IMR-90 (cell line): ENCODE data around the gene SNX22. TPM values are rescaled to one million over a fixed set of nuclear protein-coding genes. Genes with fewer than 3 reads are reported as not detected.

Experiments used
- ATAC-seq: fragments of 200-7000 bp; cut with Tn5 transposase; 2 replicates; pipeline ENCODE4 v1.9.1; 2020; ENCODE audit warnings: low read depth, mild to moderate bottlenecking, moderate library complexity
- Bru-seq: library from RNA; stranded (reverse); fragments of 400-500 nt; gene quantifications from one replicate; lab custom pipeline; 2021; lab: Mats Ljungman, UMichigan
- BruChase-seq, 2 experiments: library from RNA; stranded (reverse); fragments of 400-500 nt; gene quantifications; one replicate each; lab custom pipeline; 2021; lab: Mats Ljungman, UMichigan
- BruUV-seq: library from RNA; stranded (reverse); fragments of 400-500 nt; replicated peaks from 2 replicates; lab custom pipeline; 2021; lab: Mats Ljungman, UMichigan
- CTCF ChIA-PET: fragments of 300-600 bp; formaldehyde crosslinking; extraction: SDS; loops from one replicate; lab custom pipeline; 2021; ENCODE audit warnings: antibody characterized with exemption; lab: Yijun Ruan, JAX
- POLR2A ChIA-PET: fragments of 300-600 bp; sonication (Branson Sonifier 250); formaldehyde crosslinking; loops from one replicate; lab custom pipeline; 2022; ENCODE audit warnings: antibody characterized with exemption; ENCODE audit not compliant: unreplicated experiment; lab: Charles Lee
- DNase-seq: peaks from one replicate; pipeline ENCODE4 v3.0.0; 2013
- H2AFZ ChIP-seq: replicated peaks from 2 replicates; pipeline ENCODE3; 2013; ENCODE audit warnings: low read length, mild to moderate bottlenecking; ENCODE audit not compliant: poor library complexity
- H2AK5ac ChIP-seq: 2 replicates; pipeline ENCODE4 v1.6.1; 2013; ENCODE audit warnings: low read depth, low read length, inconsistent platforms
- H2AK9ac ChIP-seq: replicated peaks from 2 replicates; pipeline ENCODE3; 2013; ENCODE audit warnings: mild to moderate bottlenecking, low read depth, low read length, moderate library complexity; ENCODE audit not compliant: poor library complexity
- H2BK120ac ChIP-seq: 2 replicates; pipeline ENCODE4 v1.6.1; 2013; ENCODE audit warnings: low read depth, low read length, inconsistent platforms
- H2BK15ac ChIP-seq: 3 replicates; pipeline ENCODE4 v1.6.1; 2013; ENCODE audit warnings: low read depth, low read length, inconsistent platforms
- H2BK20ac ChIP-seq: 2 replicates; pipeline ENCODE4 v1.6.1; 2013; ENCODE audit warnings: low read depth, mild to moderate bottlenecking, inconsistent platforms, low read length, moderate library complexity
- H2BK5ac ChIP-seq: 2 replicates; pipeline ENCODE4 v1.6.1; 2013; ENCODE audit warnings: mild to moderate bottlenecking, low read depth, low read length, inconsistent platforms; ENCODE audit not compliant: poor library complexity, severe bottlenecking
- H3K14ac ChIP-seq: replicated peaks from 2 replicates; pipeline ENCODE4 v1.6.1; 2013; ENCODE audit warnings: low read depth, low read length, inconsistent platforms
- H3K18ac ChIP-seq: 2 replicates; pipeline ENCODE4 v1.6.1; 2013; ENCODE audit warnings: low read depth, low read length, control low read depth
- H3K23ac ChIP-seq: 2 replicates; pipeline ENCODE4 v1.6.1; 2013; ENCODE audit warnings: low read depth, low read length, inconsistent platforms
- H3K27ac ChIP-seq: 2 replicates; pipeline ENCODE4 v1.5.1; 2013; ENCODE audit warnings: mild to moderate bottlenecking, control low read depth, low read length; ENCODE audit not compliant: insufficient read depth
- H3K27me3 ChIP-seq: 2 replicates; pipeline ENCODE4 v1.6.1; 2013; ENCODE audit warnings: low read length; ENCODE audit not compliant: control insufficient read depth, insufficient read depth
- H3K36me3 ChIP-seq: 2 replicates; pipeline ENCODE4 v1.6.1; 2013; ENCODE audit warnings: low read length, mixed read lengths; ENCODE audit not compliant: control insufficient read depth, insufficient read depth
- H3K4ac ChIP-seq: 2 replicates; pipeline ENCODE4 v1.6.1; 2013; ENCODE audit warnings: low read depth, low read length, inconsistent platforms
- H3K4me1 ChIP-seq: 2 replicates; pipeline ENCODE4 v1.6.1; 2013; ENCODE audit warnings: low read length, mixed read lengths; ENCODE audit not compliant: control insufficient read depth, insufficient read depth
- H3K4me2 ChIP-seq: 2 replicates; pipeline ENCODE4 v1.6.1; 2013; ENCODE audit warnings: low read depth, mild to moderate bottlenecking, control low read depth, low read length, moderate library complexity
- H3K4me3 ChIP-seq: 2 replicates; pipeline ENCODE4 v1.5.1; 2013; ENCODE audit warnings: low read depth, mild to moderate bottlenecking, control low read depth, low read length, moderate library complexity; ENCODE audit not compliant: insufficient read depth
- H3K56ac ChIP-seq: 2 replicates; pipeline ENCODE4 v1.6.1; 2013; ENCODE audit warnings: low read length, inconsistent platforms; ENCODE audit not compliant: insufficient read depth; ENCODE audit errors: extremely low read depth
- H3K79me1 ChIP-seq, 2 experiments: 2 replicates each; pipeline ENCODE4 v1.6.1; 2013; ENCODE audit warnings: low read length in 2 of 2, inconsistent platforms in 1 of 2, low read depth in 1 of 2
- H3K9ac ChIP-seq: 2 replicates; pipeline ENCODE4 v1.6.1; 2013; ENCODE audit warnings: low read depth, low read length, control low read depth
- H3K9me1 ChIP-seq: 2 replicates; pipeline ENCODE4 v1.6.1; 2013; ENCODE audit warnings: low read length, inconsistent platforms; ENCODE audit not compliant: insufficient read depth
- H3K9me3 ChIP-seq: 2 replicates; pipeline ENCODE4 v1.6.1; 2013; ENCODE audit warnings: low read length; ENCODE audit not compliant: control insufficient read depth, insufficient read depth
- H4K20me1 ChIP-seq: 2 replicates; pipeline ENCODE4 v1.6.1; 2013; ENCODE audit warnings: low read length, inconsistent platforms; ENCODE audit not compliant: insufficient read depth
- H4K5ac ChIP-seq: 2 replicates; pipeline ENCODE4 v1.6.1; 2013; ENCODE audit warnings: mild to moderate bottlenecking, low read depth, low read length, control low read depth
- H4K8ac ChIP-seq, 2 experiments: 2 replicates each; pipeline ENCODE4 v1.6.1; 2013; ENCODE audit warnings: low read depth in 2 of 2, low read length in 2 of 2, control low read depth in 1 of 2, inconsistent platforms in 1 of 2
- H4K91ac ChIP-seq: 2 replicates; pipeline ENCODE4 v1.6.1; 2013; ENCODE audit warnings: low read depth, low read length, inconsistent platforms; ENCODE audit not compliant: insufficient read depth
- CHD1 ChIP-seq: IDR thresholded peaks from 2 replicates; pipeline ENCODE4 v1.6.1; 2012; ENCODE audit warnings: low read depth, low read length, improper control_type of control experiment
- FOS ChIP-seq: fragments of 150-350 bp; IDR thresholded peaks from 2 replicates; pipeline ENCODE4 v1.6.1; 2016; ENCODE audit warnings: low read depth, low read length
- MAFK ChIP-seq: IDR thresholded peaks from 2 replicates; pipeline ENCODE4 v1.6.1; 2012; ENCODE audit warnings: low read depth, low read length, improper control_type of control experiment
- MAZ ChIP-seq: IDR thresholded peaks from 2 replicates; pipeline ENCODE4 v1.6.1; 2012; ENCODE audit warnings: low read depth, mild to moderate bottlenecking, low read length, improper control_type of control experiment, moderate library complexity, borderline replicate concordance
- MXI1 ChIP-seq: IDR thresholded peaks from 2 replicates; pipeline ENCODE4 v1.6.1; 2012; ENCODE audit warnings: low read depth, mild to moderate bottlenecking, low read length, moderate library complexity, borderline replicate concordance
- NFE2L2 ChIP-seq: fragments of 150-350 bp; IDR thresholded peaks from 2 replicates; pipeline ENCODE4 v1.6.1; 2016; ENCODE audit warnings: low read depth, mild to moderate bottlenecking, low read length
- POLR2A ChIP-seq: IDR thresholded peaks from 2 replicates; pipeline ENCODE4 v1.6.1; 2012; ENCODE audit warnings: mild to moderate bottlenecking, low read depth, low read length
- RAD21 ChIP-seq: IDR thresholded peaks from 2 replicates; pipeline ENCODE4 v1.6.1; 2012; ENCODE audit warnings: low read length, improper control_type of control experiment
- RCOR1 ChIP-seq: IDR thresholded peaks from 2 replicates; pipeline ENCODE4 v1.6.1; 2012; ENCODE audit warnings: mild to moderate bottlenecking, low read length, improper control_type of control experiment; ENCODE audit not compliant: insufficient replicate concordance
- USF2 ChIP-seq: fragments of 150-350 bp; IDR thresholded peaks from 2 replicates; pipeline ENCODE4 v1.6.1; 2017; ENCODE audit warnings: mild to moderate bottlenecking, antibody characterized with exemption, low read length, low read depth
- WGBS, 2 experiments: methylation state at CpG; one replicate each; pipeline versions ENCODE4 v1.1.5 to v1.1.7; 2013; ENCODE audit warnings: missing lambda C conversion rate in 2 of 2; ENCODE audit not compliant: insufficient read length in 1 of 2; ENCODE audit errors: extremely low coverage in 2 of 2; 5-methylcytosine and 5-hydroxymethylcytosine counted together
- dilution Hi-C: fragments of 300-500 bp; cut with HindIII; formaldehyde crosslinking; loops from one replicate; pipeline ENCODE4 v1.14.3; 2018; ENCODE audit warnings: low sequenced_read_pairs; ENCODE audit not compliant: unreplicated experiment
- in situ Hi-C: fragments of 300-500 bp; cut with MboI; formaldehyde crosslinking; loops from 3 replicates; pipeline ENCODE4 v1.14.3; 2019; ENCODE audit warnings: low sequenced_read_pairs, inconsistent platforms, mixed read lengths
- intact Hi-C: fragments of 100-400 bp; cut with micrococcal nuclease; formaldehyde crosslinking; loops from 2 replicates; pipeline ENCODE4 v1.10.0; 2022
- long read RNA-seq: library from polyadenylated mRNA; unstranded; transcript quantifications from one replicate; pipeline ENCODE4 v2.0.0, GENCODE V29; 2021; ENCODE audit not compliant: unreplicated experiment
- polyA plus RNA-seq, 3 experiments: library from polyadenylated mRNA; depleted of rRNA; stranded (reverse); fragments of >200 nt; gene quantifications; 2 replicates each; pipeline ENCODE4 v1.2.3, GENCODE V29; 2012; ENCODE audit warnings: low replicate concordance in 1 of 3
- total RNA-seq: library from RNA; depleted of rRNA; stranded (reverse); fragments of >200 nt; gene quantifications from 2 replicates; pipeline ENCODE4 v1.2.3, GENCODE V29; 2012; rRNA removed
- TF ChIP-seq, protein P1 (sequence below): fragments of 150-350 bp; IDR thresholded peaks from 2 replicates; pipeline ENCODE4 v1.6.1; 2016; ENCODE audit warnings: low read depth, mild to moderate bottlenecking, low read length, moderate library complexity, borderline replicate concordance
- TF ChIP-seq, protein P2 (sequence below): conservative IDR thresholded peaks from 2 replicates; pipeline ENCODE4 v1.5.1; 2012; ENCODE audit warnings: mild to moderate bottlenecking, low read depth, low read length, improper control_type of control experiment

SNX22 gene
- total RNA-seq (under 0.01 and 0.18 TPM in 2 replicates), polyA plus RNA-seq (2012; rRNA removed) (0.04 and 0.12 TPM in 2 replicates), Bru-seq, nascent RNA (percentile 18 among the genes with signal in this experiment), BruChase-seq, experiment 1, labeled RNA remaining after a 6-hour chase (percentile 14 among the genes with signal in this experiment), BruChase-seq, experiment 2, labeled RNA remaining after a 2-hour chase (percentile 9 among the genes with signal in this experiment)
- 0.03 and 0.08 TPM in 2 replicates for polyA plus RNA-seq (2012; cell fraction: cytosol; rRNA removed)
- polyA plus RNA-seq (2012; cell fraction: nucleus; rRNA removed; ENCODE audit: low replicate concordance): 0.39 and 0.50 TPM in 2 replicates
- long read RNA-seq, partial matches to known transcripts: 0 of 1 reads
- long read RNA-seq, other reads (novel, unspliced or antisense): 1 of 1 reads

DNA sequence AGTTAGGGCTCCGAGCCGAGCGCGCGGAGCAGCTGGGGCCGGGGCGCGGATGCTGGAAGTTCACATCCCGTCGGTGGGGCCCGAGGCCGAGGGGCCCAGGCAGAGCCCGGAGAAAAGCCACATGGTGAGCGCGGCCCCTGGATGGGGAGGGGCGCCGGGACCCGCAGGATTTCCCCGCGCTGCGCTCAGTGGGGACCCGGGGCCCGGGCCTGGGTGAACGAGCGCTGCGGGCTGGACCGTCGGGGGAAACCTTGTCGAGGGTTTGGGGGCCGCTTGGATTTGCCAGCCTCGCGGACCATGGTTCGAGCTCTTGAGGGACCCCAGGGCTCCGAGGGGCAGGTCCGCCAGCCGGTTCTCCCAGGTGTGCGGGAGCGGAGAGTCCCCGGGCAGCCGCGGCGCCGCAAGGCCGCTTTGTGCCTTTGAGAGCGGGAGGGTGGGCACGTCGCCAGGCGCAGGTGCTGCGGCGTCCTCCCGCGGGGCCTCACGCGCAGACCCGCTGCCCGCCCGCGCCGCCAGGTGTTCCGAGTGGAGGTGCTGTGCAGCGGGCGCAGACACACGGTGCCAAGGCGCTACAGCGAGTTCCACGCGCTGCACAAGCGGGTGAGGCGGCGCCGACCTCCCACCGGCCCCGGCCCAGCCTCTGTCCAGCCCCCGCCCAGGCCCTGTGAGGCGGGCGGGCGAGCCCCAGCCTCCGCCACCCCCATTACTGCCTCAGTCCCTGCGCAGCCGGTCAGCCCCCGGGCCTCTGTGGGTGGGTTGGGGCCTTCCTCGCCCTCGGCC, at the start of gene SNX22:
TSS of gene SNX22 (plus strand) at position 5 of the 780 bp plus-strand sequence. CDS start at position 50, 45 bp downstream.
- POLR2A ChIA-PET: no interaction called here
- dilution Hi-C loops: no loop called here
- CTCF ChIA-PET: interaction anchor here (1.2 kb wide), 1 partner anchor 11 kb away, joined by 4 read pairs; the partner anchor contains the start of gene PPIB
- no peak for TF ChIP-seq CHD1
- TF ChIP-seq POLR2A: no peak
- TF ChIP-seq FOS: no peak
- TF ChIP-seq, protein P1, sequence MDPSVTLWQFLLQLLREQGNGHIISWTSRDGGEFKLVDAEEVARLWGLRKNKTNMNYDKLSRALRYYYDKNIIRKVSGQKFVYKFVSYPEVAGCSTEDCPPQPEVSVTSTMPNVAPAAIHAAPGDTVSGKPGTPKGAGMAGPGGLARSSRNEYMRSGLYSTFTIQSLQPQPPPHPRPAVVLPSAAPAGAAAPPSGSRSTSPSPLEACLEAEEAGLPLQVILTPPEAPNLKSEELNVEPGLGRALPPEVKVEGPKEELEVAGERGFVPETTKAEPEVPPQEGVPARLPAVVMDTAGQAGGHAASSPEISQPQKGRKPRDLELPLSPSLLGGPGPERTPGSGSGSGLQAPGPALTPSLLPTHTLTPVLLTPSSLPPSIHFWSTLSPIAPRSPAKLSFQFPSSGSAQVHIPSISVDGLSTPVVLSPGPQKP: no peak
- TF ChIP-seq MXI1: no peak
- TF ChIP-seq NFE2L2: no peak
- no peak for TF ChIP-seq MAZ
- TF ChIP-seq RAD21: no peak
- TF ChIP-seq USF2: no peak
- TF ChIP-seq RCOR1: no peak
- no peak for TF ChIP-seq MAFK
- TF ChIP-seq, protein P2, sequence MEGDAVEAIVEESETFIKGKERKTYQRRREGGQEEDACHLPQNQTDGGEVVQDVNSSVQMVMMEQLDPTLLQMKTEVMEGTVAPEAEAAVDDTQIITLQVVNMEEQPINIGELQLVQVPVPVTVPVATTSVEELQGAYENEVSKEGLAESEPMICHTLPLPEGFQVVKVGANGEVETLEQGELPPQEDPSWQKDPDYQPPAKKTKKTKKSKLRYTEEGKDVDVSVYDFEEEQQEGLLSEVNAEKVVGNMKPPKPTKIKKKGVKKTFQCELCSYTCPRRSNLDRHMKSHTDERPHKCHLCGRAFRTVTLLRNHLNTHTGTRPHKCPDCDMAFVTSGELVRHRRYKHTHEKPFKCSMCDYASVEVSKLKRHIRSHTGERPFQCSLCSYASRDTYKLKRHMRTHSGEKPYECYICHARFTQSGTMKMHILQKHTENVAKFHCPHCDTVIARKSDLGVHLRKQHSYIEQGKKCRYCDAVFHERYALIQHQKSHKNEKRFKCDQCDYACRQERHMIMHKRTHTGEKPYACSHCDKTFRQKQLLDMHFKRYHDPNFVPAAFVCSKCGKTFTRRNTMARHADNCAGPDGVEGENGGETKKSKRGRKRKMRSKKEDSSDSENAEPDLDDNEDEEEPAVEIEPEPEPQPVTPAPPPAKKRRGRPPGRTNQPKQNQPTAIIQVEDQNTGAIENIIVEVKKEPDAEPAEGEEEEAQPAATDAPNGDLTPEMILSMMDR: no peak

More for the DNA sequence above, at the start of gene SNX22:
- no peak within 1 kb of the TSS for H2BK5ac ChIP-seq
- H3K4me3 ChIP-seq: peak within 1 kb of the TSS; percentile 57
- H3K79me1 ChIP-seq: peaks cover 0 to 4% of the 10 kb centered on the region in 2 experiments; a peak in 2 of 4 replicates
- H4K8ac ChIP-seq: peak within 1 kb of the TSS in 1 of 2 experiments; percentile 40; a peak in 1 of 4 replicates
- no peak within 1 kb of the TSS for H2AK5ac ChIP-seq
- DNase-seq: no peak
- no peak within 1 kb of the TSS for H3K9ac ChIP-seq
- H3K9me1 ChIP-seq: peaks cover 3% of the 10 kb centered on the region; the same call in 1 of the 2 replicates
- WGBS, 2 experiments: 2% methylated on average over 43 of the region's 83 CpGs; no CpG with 5 or more reads in 1 of the 2 experiments
- H3K14ac ChIP-seq: no peak within 1 kb of the TSS
- H3K36me3 ChIP-seq: peaks cover 24% of the 10 kb centered on the region
- no peak for ATAC-seq
- peak within 1 kb of the TSS; percentile 97 for H3K4me2 ChIP-seq
- no peak within 1 kb of the TSS for H4K5ac ChIP-seq
- BruUV-seq: no TSS peak
- intact Hi-C loops (no loop called here), in situ Hi-C loops (no loop called here)
- no peak within 1 kb of the TSS for H2BK20ac ChIP-seq
- no peak within 1 kb of the TSS for H4K91ac ChIP-seq
- H3K56ac ChIP-seq: no peak within 1 kb of the TSS
- no peak within 1 kb of the TSS for H3K27ac ChIP-seq
- H3K27me3 ChIP-seq: peaks cover 15% of the 10 kb centered on the region
- H4K20me1 ChIP-seq: peaks cover 29% of the 10 kb centered on the region
- no peak within 1 kb of the TSS for H3K18ac ChIP-seq
- H2BK15ac ChIP-seq: no peak within 1 kb of the TSS
- no peak within 1 kb of the TSS for H3K4ac ChIP-seq
- H3K9me3 ChIP-seq: no peaks in the 10 kb centered on the region
- H3K23ac ChIP-seq: no peak within 1 kb of the TSS
- H2AFZ ChIP-seq: peak within 1 kb of the TSS; percentile 87
- H2BK120ac ChIP-seq: no peak within 1 kb of the TSS
- H2AK9ac ChIP-seq: peak within 1 kb of the TSS; percentile 21
- H3K4me1 ChIP-seq: peaks cover 2% of the 10 kb centered on the region; the same call in 1 of the 2 replicates
